Uterus (tissue), 4 donors: ENCODE results near the gene EPHA8. TPM values are rescaled to one million over a fixed set of nuclear protein-coding genes. Genes with fewer than 3 reads are reported as not detected.

Experiments used
- DNase-seq, 2 donors: peaks; one replicate each; pipeline ENCODE4 v3.0.0-alpha.2; 2019 to 2020
- H3K27ac ChIP-seq, 2 donors: fragments of 200-600 bp; sonication (generic); 1 replicate in 1 of 2; 2 replicates in 1 of 2; pipeline ENCODE4 v1.5.1; 2016 to 2018
- H3K27me3 ChIP-seq, 2 donors: fragments of 200-600 bp; sonication (generic); one replicate each; pipeline ENCODE4 v1.5.1; 2018 to 2019; ENCODE audit warnings: control low read depth in 1 of 2
- H3K36me3 ChIP-seq, 2 donors: fragments of 200-600 bp; sonication (generic); one replicate each; pipeline ENCODE4 v1.5.1; 2019; ENCODE audit warnings: control low read depth in 1 of 2
- H3K4me1 ChIP-seq, 2 donors: fragments of 200-600 bp; sonication (generic); one replicate each; pipeline ENCODE4 v1.5.1; 2018 to 2019; ENCODE audit warnings: control low read depth in 1 of 2
- H3K4me3 ChIP-seq, 2 donors: fragments of 200-600 bp; sonication (generic); 1 replicate in 1 of 2; 2 replicates in 1 of 2; pipeline ENCODE4 v1.5.1; 2018 to 2019; ENCODE audit warnings: mild to moderate bottlenecking in 1 of 2
- H3K9me3 ChIP-seq, 2 donors: fragments of 200-600 bp; sonication (generic); one replicate each; pipeline ENCODE4 v1.5.1; 2019; ENCODE audit warnings: control low read depth in 1 of 2
- POLR2A ChIP-seq, 2 donors: fragments of 450-650 bp; IDR thresholded peaks; one replicate each; pipeline ENCODE4 v1.6.1; 2016; ENCODE audit warnings: antibody characterized with exemption in 2 of 2, mild to moderate bottlenecking in 1 of 2, moderate library complexity in 1 of 2
- intact Hi-C: fragments of 100-400 bp; cut with DNase I; formaldehyde crosslinking; loops from one replicate; pipeline ENCODE4 v1.15.1; 2023; ENCODE audit warnings: low total_unique reads
- total RNA-seq, 4 donors: library from RNA; depleted of rRNA in 3 of 4; stranded (reverse); fragments of >200 nt in 3 of 4; gene quantifications; one replicate each; pipeline versions ENCODE4 v1.1.0 to v1.2.4, GENCODE V29; 2014 to 2023
- TF ChIP-seq, protein P1 (sequence below), 4 experiments: fragments of 200-600 bp in 2 of 4; fragments of 450-650 bp in 2 of 4; sonication (generic) in 2 of 4; IDR thresholded peaks; one replicate each; pipeline ENCODE4 v1.5.1; 2016 to 2019; ENCODE audit warnings: antibody characterized with exemption in 4 of 4, mild to moderate bottlenecking in 2 of 4, moderate library complexity in 1 of 4
- donor health status: DM: yes; HTN: yes; CAD: no.

Gene EPHA8
- total RNA-seq, 4 donors from 2014 or later = 0.07 TPM; not detected in 3

GRCh38 chr1:22588899-22589422 lies 25.7 kb downstream of the EPHA8 start:
- intact Hi-C loops = no loop called here
- no peaks in the 10 kb centered on the region for H3K4me1 ChIP-seq
- H3K36me3 ChIP-seq = no peaks in the 10 kb centered on the region
- no peak overlapping the region for H3K27ac ChIP-seq
- no peak overlapping the region for H3K4me3 ChIP-seq
- TF ChIP-seq POLR2A (IDR thresholded peaks at IDR 0.05) = no peak
- TF ChIP-seq, protein P1, sequence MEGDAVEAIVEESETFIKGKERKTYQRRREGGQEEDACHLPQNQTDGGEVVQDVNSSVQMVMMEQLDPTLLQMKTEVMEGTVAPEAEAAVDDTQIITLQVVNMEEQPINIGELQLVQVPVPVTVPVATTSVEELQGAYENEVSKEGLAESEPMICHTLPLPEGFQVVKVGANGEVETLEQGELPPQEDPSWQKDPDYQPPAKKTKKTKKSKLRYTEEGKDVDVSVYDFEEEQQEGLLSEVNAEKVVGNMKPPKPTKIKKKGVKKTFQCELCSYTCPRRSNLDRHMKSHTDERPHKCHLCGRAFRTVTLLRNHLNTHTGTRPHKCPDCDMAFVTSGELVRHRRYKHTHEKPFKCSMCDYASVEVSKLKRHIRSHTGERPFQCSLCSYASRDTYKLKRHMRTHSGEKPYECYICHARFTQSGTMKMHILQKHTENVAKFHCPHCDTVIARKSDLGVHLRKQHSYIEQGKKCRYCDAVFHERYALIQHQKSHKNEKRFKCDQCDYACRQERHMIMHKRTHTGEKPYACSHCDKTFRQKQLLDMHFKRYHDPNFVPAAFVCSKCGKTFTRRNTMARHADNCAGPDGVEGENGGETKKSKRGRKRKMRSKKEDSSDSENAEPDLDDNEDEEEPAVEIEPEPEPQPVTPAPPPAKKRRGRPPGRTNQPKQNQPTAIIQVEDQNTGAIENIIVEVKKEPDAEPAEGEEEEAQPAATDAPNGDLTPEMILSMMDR (IDR thresholded peaks at IDR 0.05) = no peak
- DNase-seq = no peak
- no peaks in the 10 kb centered on the region for H3K27me3 ChIP-seq
- no peaks in the 10 kb centered on the region for H3K9me3 ChIP-seq

GRCh38 chr1:22591576-22591975 lies 28.3 kb downstream of the EPHA8 start:
- TF ChIP-seq, protein P1 (IDR thresholded peaks at IDR 0.05) = no peak
- no peak for TF ChIP-seq POLR2A (IDR thresholded peaks at IDR 0.05)
- no peak for DNase-seq
- intact Hi-C loops = no loop called here
- Histone ChIP-seq H3K9me3 (no peaks in the 10 kb centered on the region), H3K4me3 (no peak overlapping the region), H3K4me1 (no peaks in the 10 kb centered on the region), H3K36me3 (no peaks in the 10 kb centered on the region), H3K27me3 (no peaks in the 10 kb centered on the region), H3K27ac (no peak overlapping the region)

DNA sequence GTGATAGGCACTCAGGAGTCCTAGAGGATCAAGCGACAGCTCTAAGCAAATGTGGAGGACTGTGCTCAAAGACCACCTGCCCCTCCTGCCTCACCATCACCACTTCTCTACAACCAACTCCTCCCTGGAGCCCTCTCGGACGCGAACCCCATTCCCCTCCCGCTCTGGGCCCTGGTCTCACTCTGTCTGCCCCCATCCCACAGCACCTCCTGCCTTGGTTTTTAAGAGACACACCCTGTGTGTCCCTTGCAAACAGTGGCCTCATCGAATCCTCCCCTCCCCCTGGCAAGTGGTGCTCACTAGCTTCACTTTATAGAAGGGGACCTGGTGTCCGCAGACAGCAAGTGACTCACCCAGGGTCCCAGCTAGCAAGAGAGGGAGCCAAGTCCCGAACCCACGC lies 28.8 kb downstream of the EPHA8 start:
- Histone ChIP-seq H3K4me1 (no peaks in the 10 kb centered on the region), H3K9me3 (no peaks in the 10 kb centered on the region), H3K27ac (no peak overlapping the region), H3K27me3 (no peaks in the 10 kb centered on the region), H3K36me3 (no peaks in the 10 kb centered on the region), H3K4me3 (no peak overlapping the region)
- DNase-seq = no peak
- intact Hi-C loops = no loop called here
- no peak for TF ChIP-seq POLR2A (IDR thresholded peaks at IDR 0.05)
- TF ChIP-seq, protein P1 (IDR thresholded peaks at IDR 0.05) = no peak

DNA sequence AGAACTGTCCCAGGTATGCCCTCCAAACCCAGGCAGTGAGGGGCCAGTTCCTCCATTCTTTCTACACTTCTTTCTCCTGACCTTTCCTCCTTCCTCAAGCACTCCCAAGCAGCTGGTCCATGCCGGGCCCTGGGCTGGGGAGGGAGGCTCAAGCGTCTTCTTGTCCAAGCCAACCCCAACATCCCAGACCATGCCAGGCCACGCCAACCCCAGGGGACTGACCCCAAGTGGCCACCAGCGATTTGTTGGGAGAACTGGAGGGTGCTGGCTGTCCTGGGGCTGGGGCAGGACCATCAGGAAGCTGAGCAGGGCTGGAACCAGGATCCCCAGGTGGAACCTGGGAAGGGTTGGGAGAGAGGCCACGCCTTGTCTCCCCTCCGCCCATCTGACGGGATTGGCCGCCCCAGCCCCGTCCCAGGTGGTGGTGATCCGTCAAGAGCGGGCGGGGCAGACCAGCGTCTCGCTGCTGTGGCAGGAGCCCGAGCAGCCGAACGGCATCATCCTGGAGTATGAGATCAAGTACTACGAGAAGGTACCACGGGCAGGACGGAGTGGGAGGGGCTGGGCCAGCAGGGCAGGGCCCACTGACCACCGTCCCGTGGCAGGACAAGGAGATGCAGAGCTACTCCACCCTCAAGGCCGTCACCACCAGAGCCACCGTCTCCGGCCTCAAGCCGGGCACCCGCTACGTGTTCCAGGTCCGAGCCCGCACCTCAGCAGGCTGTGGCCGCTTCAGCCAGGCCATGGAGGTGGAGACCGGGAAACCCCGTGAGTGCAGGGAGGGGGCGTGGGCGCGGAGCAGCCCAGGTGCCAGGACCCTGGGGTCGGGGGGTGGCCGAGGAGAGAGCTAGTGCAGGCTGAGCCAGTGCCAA lies 29.9 kb downstream of the EPHA8 start:
- intact Hi-C loops = no loop called here
- no peaks in the 10 kb centered on the region for H3K4me1 ChIP-seq
- no peak overlapping the region for H3K27ac ChIP-seq
- no peaks in the 10 kb centered on the region for H3K36me3 ChIP-seq
- H3K27me3 ChIP-seq = no peaks in the 10 kb centered on the region
- no peak for DNase-seq
- H3K4me3 ChIP-seq = no peak overlapping the region
- TF ChIP-seq, protein P1 (IDR thresholded peaks at IDR 0.05) = no peak
- TF ChIP-seq POLR2A (IDR thresholded peaks at IDR 0.05) = no peak
- no peaks in the 10 kb centered on the region for H3K9me3 ChIP-seq

DNA sequence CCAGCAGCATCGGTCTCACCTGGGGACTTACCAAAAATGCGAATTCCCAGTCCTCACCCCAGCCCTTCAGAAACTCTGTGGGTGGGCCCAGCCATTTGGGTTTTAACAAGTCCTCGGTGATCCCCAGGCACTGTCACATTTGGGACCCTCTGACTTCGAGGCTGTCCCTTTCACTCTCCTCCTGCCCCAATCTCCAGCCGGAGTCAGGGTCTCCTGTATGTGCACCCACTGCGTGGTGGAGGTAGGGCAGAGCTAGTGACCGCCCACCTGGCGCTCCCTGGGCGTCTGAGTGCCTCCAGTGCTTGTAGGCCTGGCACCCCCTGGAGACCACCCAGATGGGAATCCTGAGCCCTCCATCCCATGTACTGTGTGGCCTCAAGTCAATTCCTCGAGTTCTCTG lies 31.1 kb downstream of the EPHA8 start:
- H3K9me3 ChIP-seq = no peaks in the 10 kb centered on the region
- H3K27ac ChIP-seq = no peak overlapping the region
- no peaks in the 10 kb centered on the region for H3K4me1 ChIP-seq
- no peaks in the 10 kb centered on the region for H3K36me3 ChIP-seq
- TF ChIP-seq, protein P1 (IDR thresholded peaks at IDR 0.05) = no peak
- no peak for TF ChIP-seq POLR2A (IDR thresholded peaks at IDR 0.05)
- intact Hi-C loops = no loop called here
- no peak for DNase-seq
- H3K4me3 ChIP-seq = no peak overlapping the region
- no peaks in the 10 kb centered on the region for H3K27me3 ChIP-seq
